SK-N-SH treated with all-trans-retinoic acid at 6 μM for 48 hours (cell line): Measurements from ENCODE around the gene SLC49A3.

ENCODE experiments used
- ARNTL ChIP-seq: fragments of 450-650 bp; formaldehyde crosslinking; IDR thresholded peaks from 2 replicates; pipeline ENCODE4 v1.5.0; 2020; ENCODE audit warnings: low read depth, mild to moderate bottlenecking, moderate library complexity, borderline replicate concordance
- CREB5 ChIP-seq: fragments of 250-450 bp; sonication (Bioruptor Pico); IDR thresholded peaks from 2 replicates; pipeline ENCODE4 v1.5.1; 2020; ENCODE audit warnings: low read depth, mild to moderate bottlenecking, moderate library complexity
- ESRRG ChIP-seq: fragments of 250-450 bp; sonication (Bioruptor Pico); IDR thresholded peaks from 2 replicates; pipeline ENCODE4 v1.6.1; 2021; ENCODE audit warnings: mild to moderate bottlenecking
- PATZ1 ChIP-seq: fragments of 250-450 bp; sonication (Bioruptor Pico); IDR thresholded peaks from 2 replicates; pipeline ENCODE4 v1.8.0; 2020; ENCODE audit warnings: mild to moderate bottlenecking, moderate library complexity, borderline replicate concordance
- ZFP3 ChIP-seq: fragments of 250-450 bp; sonication (Bioruptor Pico); IDR thresholded peaks from 2 replicates; pipeline ENCODE4 v1.5.0; 2020; ENCODE audit warnings: mild to moderate bottlenecking, moderate library complexity
- ZNF70 ChIP-seq: fragments of 450-650 bp; formaldehyde crosslinking; IDR thresholded peaks from 2 replicates; pipeline ENCODE4 v1.5.0; 2020; ENCODE audit warnings: mild to moderate bottlenecking, moderate library complexity
- ZNF8 ChIP-seq: fragments of 450-650 bp; formaldehyde crosslinking; IDR thresholded peaks from 2 replicates; pipeline ENCODE4 v1.5.0; 2020; ENCODE audit warnings: mild to moderate bottlenecking, moderate library complexity

GRCh38 chr4:650951-651883, 37.7 kb downstream of the SLC49A3 start:
- TF ChIP-seq ZFP3 (CRISPR knock-in tag) = no peak
- no peak for TF ChIP-seq PATZ1
- no peak for TF ChIP-seq ZNF70 (CRISPR knock-in tag)
- TF ChIP-seq ESRRG (CRISPR knock-in tag) = no peak
- TF ChIP-seq CREB5 = no peak
- no peak for TF ChIP-seq ARNTL
- no peak for TF ChIP-seq ZNF8 (CRISPR knock-in tag)
